Neural progenitor cell (in vitro differentiated cells): ENCODE data around the gene GNG12.

ENCODE experiments used
- CTCF ChIP-seq: fragments of 200-600 bp; sonication (generic); IDR thresholded peaks from 2 replicates; pipeline ENCODE4 v1.5.1; 2017; ENCODE audit warnings: antibody characterized with exemption, mild to moderate bottlenecking
- EZH2phosphoT487 ChIP-seq: fragments of 200-600 bp; sonication (generic); IDR thresholded peaks from 2 replicates; pipeline ENCODE4 v1.6.1; 2017; ENCODE audit warnings: antibody characterized with exemption

GRCh38 chr1:67690411-67690810 lies 142.9 kb downstream of the GNG12 start:
- no peak for TF ChIP-seq CTCF
- TF ChIP-seq EZH2phosphoT487 = no peak
